ENCODE data around the gene ZNF579. TPM values are rescaled to one million over a fixed set of nuclear protein-coding genes. Genes with fewer than 3 reads are reported as not detected.

The ZNF579 gene
- total and polyA plus RNA-seq, 2 of the 8 experiments (the other 6 are each of a cell fraction or from before 2014, with no cell fraction given): 10.0 to 18.9 TPM

DNA sequence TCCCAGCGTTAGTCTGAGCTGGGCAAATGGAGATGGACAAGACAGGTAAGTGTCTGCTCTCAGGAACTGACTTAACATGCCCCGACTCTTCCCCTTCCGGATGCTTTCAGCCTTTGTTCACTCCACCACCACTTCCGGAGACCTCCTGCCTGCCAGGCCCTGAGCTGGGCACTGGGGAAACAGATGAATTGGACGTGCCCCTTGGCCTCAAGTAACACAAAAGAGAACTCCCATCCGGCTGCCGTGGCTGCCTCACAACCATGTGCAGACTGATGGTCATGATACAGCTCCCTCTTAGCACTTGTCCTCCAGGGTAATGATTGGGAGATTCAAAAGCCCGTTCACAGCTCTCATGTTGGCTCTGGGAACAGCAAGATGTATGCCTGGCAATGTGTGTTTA, 36.8 kb upstream of the ZNF579 start:
- H3K79me1 ChIP-seq (ENCODE audit: low read depth, low read length): no peaks in the 10 kb centered on the region
- peaks cover 4 to 6% of the 10 kb centered on the region in 2 experiments for H4K20me1 ChIP-seq (replicated peaks in 1 of 2; ENCODE audit: control insufficient read depth in 1 of 2, insufficient read depth in 2 of 2, low read length in 2 of 2)
- DNase-seq (ENCODE audit: low read depth in 1 of 2, low spot score in 2 of 2) (no peak), FAIRE-seq (no peak)
- 82% methylated on average over 8 of the region's 8 CpGs; no CpG with 5 or more reads in 1 of the 2 experiments for WGBS, 2 experiments (ENCODE audit: extremely low coverage in 1 of 2, insufficient coverage in 1 of 2, insufficient read length in 1 of 2, insufficient replicate concordance in 2 of 2, low coverage in 1 of 2, low lambda C conversion rate in 2 of 2, missing lambda C conversion rate in 1 of 2)
- no peak overlapping the region for H3K56ac ChIP-seq (replicated peaks; ENCODE audit: insufficient read length, low read depth, low read length)
- H3K9me3 ChIP-seq (ENCODE audit: insufficient read depth in 2 of 2, low read depth in 1 of 2, low read length in 1 of 2): no peaks in the 10 kb centered on the region; a peak in 1 of 4 replicates
- no peak overlapping the region for H4K8ac ChIP-seq (ENCODE audit: extremely low read depth, insufficient read depth, low read length)
- no peak overlapping the region for H2BK20ac ChIP-seq (ENCODE audit: low read length)
- H3K9ac ChIP-seq (replicated peaks in 1 of 4; ENCODE audit: extremely low read depth in 1 of 4, low read depth in 3 of 4, low read length in 3 of 4): no peak overlapping the region; a peak in 1 of 7 replicates
- H3K4me1 ChIP-seq (replicated peaks in 1 of 4; ENCODE audit: control insufficient read depth in 3 of 4, insufficient read depth in 4 of 4, low read length in 3 of 4): no peaks in the 10 kb centered on the region
- no peak overlapping the region for H2BK120ac ChIP-seq (replicated peaks; ENCODE audit: low read depth, low read length)
- no peak overlapping the region for H4K5ac ChIP-seq (ENCODE audit: insufficient read length, low read depth, low read length)
- H3K14ac ChIP-seq (ENCODE audit: insufficient read length): no peak overlapping the region
- no peak overlapping the region for H2BK5ac ChIP-seq (ENCODE audit: low read depth, low read length)
- H3K18ac ChIP-seq (ENCODE audit: extremely low read depth, low read length): no peak overlapping the region
- no peak overlapping the region for H4K91ac ChIP-seq (replicated peaks; ENCODE audit: insufficient read length, low read length)
- peaks cover 0 to 2% (median 0%) of the 10 kb centered on the region in 4 experiments; a peak in 1 of 7 replicates for H3K27me3 ChIP-seq (replicated peaks in 1 of 4; ENCODE audit: control insufficient read depth in 3 of 4, extremely low read depth in 1 of 4, insufficient read depth in 3 of 4, low read length in 3 of 4)
- H2AK5ac ChIP-seq (ENCODE audit: low read depth, low read length): no peak overlapping the region
- H2AFZ ChIP-seq (ENCODE audit: low read length): no peak overlapping the region
- H2BK12ac ChIP-seq (ENCODE audit: low read depth, low read length): no peak overlapping the region
- CTCF ChIA-PET (ENCODE audit: partially characterized antibody): interaction anchor here (0.5 to 8.0 kb wide), 6 partner anchors 11 to 476 kb away, joined by 3 to 38 read pairs (median 4); partner anchors contain the start of gene ZNF865
- TF ChIP-seq KDM1A (IDR thresholded peaks at IDR 0.05; ENCODE audit: borderline replicate concordance, low read length) (no peak), KDM5A (IDR thresholded peaks at IDR 0.05; ENCODE audit: low read length) (no peak), SP1 (IDR thresholded peaks at IDR 0.05; ENCODE audit: low read depth, low read length) (no peak), RNF2 (IDR thresholded peaks at IDR 0.05; ENCODE audit: borderline replicate concordance, low read depth, low read length, missing control alignments, poor library complexity, severe bottlenecking) (no peak), CBX8 (IDR thresholded peaks at IDR 0.05; ENCODE audit: borderline replicate concordance, low read depth, low read length) (no peak), SRF (IDR thresholded peaks at IDR 0.05; ENCODE audit: low read depth, low read length) (no peak), EP300 (IDR thresholded peaks at IDR 0.05; ENCODE audit: borderline replicate concordance in 1 of 2, low read depth in 2 of 2, low read length in 2 of 2) (no peak)
- H2BK15ac ChIP-seq (ENCODE audit: low read length): no peak overlapping the region
- POLR2A ChIA-PET (ENCODE audit: partially characterized antibody): interaction anchor here (0.6 to 3.2 kb wide), 8 partner anchors 9 to 53 kb away, joined by 3 to 12 read pairs (median 4); partner anchors contain the start of genes FIZ1, ZNF581 and ZNF865
- no peak overlapping the region for H3K27ac ChIP-seq (ENCODE audit: low read depth, low read length)
- no peak overlapping the region for H3K23ac ChIP-seq (ENCODE audit: insufficient read length)
- peaks cover 0 to 42% (median 3%) of the 10 kb centered on the region in 4 experiments; a peak in 6 of 8 replicates for H3K36me3 ChIP-seq (ENCODE audit: control insufficient read depth in 2 of 4, insufficient read depth in 4 of 4, low read length in 3 of 4)
- no peak overlapping the region for H3K4me3 ChIP-seq (ENCODE audit: extremely low read depth in 1 of 4, insufficient read depth in 2 of 4, low read depth in 3 of 4, low read length in 4 of 4)
- H3K79me2 ChIP-seq (ENCODE audit: control insufficient read depth in 1 of 2, insufficient read depth in 2 of 2, low read length in 2 of 2): no peaks in the 10 kb centered on the region
- H3K23me2 ChIP-seq (ENCODE audit: low read depth, low read length): no peaks in the 10 kb centered on the region
- no peak overlapping the region for H3K4me2 ChIP-seq (ENCODE audit: insufficient read depth in 1 of 2, low read depth in 2 of 2, low read length in 2 of 2)
- no peak overlapping the region for H3K4ac ChIP-seq (replicated peaks; ENCODE audit: insufficient read length, low read depth, low read length)

Measured in H1 (cell line).